ENCODE data around the gene MAFG. TPM values are rescaled to one million over a fixed set of nuclear protein-coding genes. Genes with fewer than 3 reads are reported as not detected.

MAFG gene
- total and polyA plus RNA-seq, 5 donors: 16.6 to 28.9 (median 25.9) TPM

DNA sequence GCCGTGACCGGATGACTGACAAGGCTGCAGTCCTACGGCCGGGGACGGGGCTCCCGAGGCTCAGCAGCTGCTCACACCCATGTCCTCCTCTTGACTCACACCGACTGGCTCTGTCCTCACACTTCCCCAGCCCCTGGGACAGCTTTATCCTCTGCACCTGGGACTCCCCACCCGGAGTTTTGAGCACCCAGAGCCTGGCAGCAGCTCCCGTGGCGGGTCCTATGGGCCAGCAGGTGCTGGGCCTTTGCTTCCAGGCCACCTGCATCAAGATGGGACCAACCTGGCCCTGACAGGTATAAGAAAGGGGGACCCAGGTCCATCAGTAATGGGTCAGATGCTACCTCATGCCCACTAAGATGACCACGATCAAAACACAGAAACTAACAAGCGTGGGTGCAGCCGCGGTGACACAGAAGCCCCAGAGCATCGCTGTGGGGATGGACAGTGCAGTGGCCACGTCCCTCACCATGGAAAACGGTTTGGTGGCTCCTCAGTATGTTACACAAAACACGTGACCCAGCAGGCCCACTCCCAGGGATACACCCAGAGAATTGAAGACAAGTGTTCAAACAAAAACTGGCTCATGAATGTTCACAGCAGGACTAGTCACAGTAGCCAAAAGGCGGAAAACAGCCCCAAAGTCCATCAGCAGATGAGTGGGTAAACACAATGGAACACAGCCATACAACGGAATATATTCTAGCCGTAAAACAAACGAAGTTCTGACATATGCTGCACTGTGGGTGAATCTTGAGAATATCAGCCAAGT is 36.7 kb upstream of the MAFG start:
- ATAC-seq: no peak
- H3K27me3 ChIP-seq (ENCODE audit: control insufficient read depth, insufficient read depth): no peaks in the 10 kb centered on the region
- no peak overlapping the region for H3K27ac ChIP-seq (ENCODE audit: low read length)
- 62% methylated on average over 22 of the region's 22 CpGs for WGBS
- no peak for DNase-seq
- H3K4me1 ChIP-seq (ENCODE audit: control insufficient read depth, insufficient read depth, low read length): no peaks in the 10 kb centered on the region
- intact Hi-C loops (cut with DNase I): loop anchor here in 2 of 4 donors (5.0 kb wide), 2 partner anchors 53 to 58 kb away; partner anchors contain the start of genes CENPX (in 1 of the 2) and LRRC45 (in 1 of the 2)
- no peak overlapping the region for H3K4me3 ChIP-seq (ENCODE audit: low read length)
- no peaks in the 10 kb centered on the region for H3K9me3 ChIP-seq (ENCODE audit: control insufficient read depth, low read length)

DNA sequence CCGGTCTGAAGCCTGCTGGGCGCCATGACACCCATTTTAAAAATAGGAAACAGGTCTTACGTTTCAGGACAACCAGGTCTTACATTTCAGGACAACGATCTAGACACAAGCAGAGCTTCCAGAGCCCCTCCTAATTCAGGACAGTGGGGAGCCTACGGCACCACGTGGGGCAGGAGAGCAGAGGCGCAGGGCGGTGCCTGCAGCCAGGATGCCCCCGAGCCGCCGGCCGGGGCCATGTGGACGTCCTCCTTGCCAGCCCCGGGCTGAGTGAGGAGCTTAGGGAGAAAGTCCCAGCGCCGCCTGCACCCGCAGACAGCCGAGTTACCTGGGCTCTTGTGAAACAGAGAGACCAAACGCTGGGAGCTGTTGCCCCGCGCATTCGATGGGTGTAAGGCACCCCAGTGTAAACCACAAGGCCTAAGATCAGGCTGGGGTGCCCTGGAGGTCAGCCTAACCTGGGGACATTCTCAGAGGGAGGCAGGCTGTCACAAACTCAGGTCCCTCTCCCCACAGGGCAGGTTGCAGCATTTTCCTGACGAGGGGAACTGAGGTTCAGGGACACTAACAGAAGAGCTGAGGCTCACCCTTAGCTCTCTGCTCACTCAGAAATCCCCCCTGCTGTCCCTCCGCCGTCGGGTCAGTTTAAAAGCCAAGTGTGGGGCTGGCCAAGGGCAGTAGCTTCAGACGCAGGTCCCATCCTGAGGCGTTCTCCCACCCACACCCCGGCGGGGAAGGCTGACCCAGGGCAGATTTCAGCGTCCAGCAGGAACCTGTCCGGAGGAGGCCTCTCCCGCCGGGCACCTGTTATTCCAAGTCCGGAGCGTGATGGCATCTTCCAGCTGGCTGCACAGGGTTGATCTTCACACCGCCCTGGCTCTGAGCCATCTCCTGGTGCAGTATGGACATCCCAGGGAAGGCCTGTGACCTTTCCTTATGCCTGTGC is 35.2 kb upstream of the MAFG start:
- WGBS: 50% methylated on average over 37 of the region's 37 CpGs
- no peak overlapping the region for H3K27ac ChIP-seq (ENCODE audit: low read length)
- DNase-seq (peak in 1 of 3 donors; percentile 41), ATAC-seq (no peak)
- H3K9me3 ChIP-seq (ENCODE audit: control insufficient read depth, low read length): no peaks in the 10 kb centered on the region
- no peaks in the 10 kb centered on the region for H3K4me1 ChIP-seq (ENCODE audit: control insufficient read depth, insufficient read depth, low read length)
- H3K4me3 ChIP-seq (ENCODE audit: low read length): no peak overlapping the region
- intact Hi-C loops (cut with DNase I): loop anchor here in 2 of 4 donors (5.0 kb wide), 2 partner anchors 55 to 60 kb away; partner anchors contain the start of genes CENPX (in 1 of the 2) and LRRC45 (in 1 of the 2)
- H3K27me3 ChIP-seq (ENCODE audit: control insufficient read depth, insufficient read depth): no peaks in the 10 kb centered on the region

DNA sequence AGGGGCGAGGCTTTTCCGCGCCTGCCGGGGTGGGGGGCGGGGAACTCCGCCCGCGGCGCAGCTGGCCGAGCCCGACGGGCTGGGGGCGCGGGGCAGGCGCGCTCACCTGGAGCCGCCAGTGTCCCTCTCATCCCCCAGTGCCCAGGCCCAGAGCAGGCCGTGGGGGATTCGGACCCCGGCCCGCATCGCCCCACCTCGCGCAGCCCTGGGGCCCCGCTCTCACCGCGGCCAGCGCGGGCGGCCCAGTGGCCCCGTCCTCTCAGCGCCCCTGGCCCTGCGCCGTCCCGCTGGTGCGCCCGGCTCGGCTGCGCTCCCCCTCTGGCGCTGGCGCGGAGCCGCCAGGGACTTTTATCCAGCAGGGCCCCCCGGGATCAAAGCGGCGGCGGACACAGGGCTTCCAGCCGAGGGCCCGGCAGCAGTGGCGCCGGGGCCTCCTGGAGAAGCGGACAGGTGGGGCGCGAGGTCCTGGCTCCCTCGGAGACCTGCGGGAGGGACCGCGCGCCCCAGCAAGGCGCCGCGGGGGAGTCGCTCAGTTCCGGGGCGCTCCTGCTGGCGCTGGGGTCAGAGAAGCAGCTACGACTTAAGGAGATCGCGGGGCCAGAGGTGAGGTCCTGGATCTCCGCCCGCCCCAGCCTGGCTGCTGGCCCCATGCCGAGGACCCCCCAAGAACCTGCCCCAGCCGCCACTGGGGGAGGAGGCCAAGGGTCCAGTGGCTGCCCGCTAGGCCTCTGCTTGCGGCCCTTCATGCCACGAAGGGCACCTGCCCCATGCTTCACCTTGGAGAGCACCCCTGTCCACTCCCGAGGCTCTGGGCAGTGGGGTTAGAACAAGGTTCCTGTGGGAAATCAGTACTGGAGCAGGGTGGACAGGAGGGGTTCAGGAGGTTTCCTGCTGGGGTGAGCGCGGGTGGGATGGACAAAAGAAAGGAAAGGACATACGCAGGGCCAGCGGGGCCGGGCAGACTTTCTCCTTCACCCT is 34.3 kb upstream of the MAFG start:
- Histone ChIP-seq H3K27me3 (ENCODE audit: control insufficient read depth, insufficient read depth) (no peaks in the 10 kb centered on the region), H3K27ac (ENCODE audit: low read length) (no peak overlapping the region), H3K4me3 (ENCODE audit: low read length) (peak overlapping the region; percentile 50), H3K4me1 (ENCODE audit: control insufficient read depth, insufficient read depth, low read length) (no peaks in the 10 kb centered on the region), H3K9me3 (ENCODE audit: control insufficient read depth, low read length) (no peaks in the 10 kb centered on the region)
- 9% methylated on average over 79 of the region's 82 CpGs for WGBS
- ATAC-seq: no peak
- DNase-seq: peak in 1 of 3 donors; percentile 50
- intact Hi-C loops (cut with DNase I): loop anchor here in 2 of 4 donors (5.0 kb wide), 2 partner anchors 55 to 60 kb away; partner anchors contain the start of genes CENPX (in 1 of the 2) and LRRC45 (in 1 of the 2)

DNA sequence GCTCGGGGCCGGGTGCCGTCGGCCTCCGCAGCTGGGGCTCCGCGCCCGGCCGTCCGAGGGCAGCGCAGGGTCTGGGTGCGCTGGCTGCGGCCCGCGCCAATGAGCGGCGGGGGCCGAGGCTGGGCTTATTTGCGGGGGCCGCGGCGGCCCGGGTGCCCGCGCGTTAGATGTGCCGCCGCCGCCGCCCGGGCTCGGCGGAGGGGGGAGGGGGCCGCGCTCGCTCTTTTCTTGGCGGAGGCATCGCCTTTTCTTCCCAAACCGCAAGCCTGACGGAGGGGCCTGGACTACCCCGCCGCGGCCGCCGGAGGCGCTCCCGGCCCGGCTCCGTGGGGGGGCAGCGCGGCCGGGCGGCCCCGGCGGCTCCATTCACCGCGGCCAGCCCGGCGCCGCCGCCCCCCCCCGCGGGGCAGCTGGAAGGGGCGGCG is 33.6 kb upstream of the MAFG start, which contains the start of gene NOTUM:
Gene NOTUM (minus strand): TSS at position 101 of the 425 bp plus-strand sequence. CDS start 278 bp downstream, outside the sequence.
- Histone ChIP-seq H3K27me3 (ENCODE audit: control insufficient read depth, insufficient read depth) (no peaks in the 10 kb centered on the region), H3K4me3 (ENCODE audit: low read length) (peak within 1 kb of the TSS; percentile 50), H3K27ac (ENCODE audit: low read length) (no peak within 1 kb of the TSS), H3K9me3 (ENCODE audit: control insufficient read depth, low read length) (no peaks in the 10 kb centered on the region), H3K4me1 (ENCODE audit: control insufficient read depth, insufficient read depth, low read length) (no peaks in the 10 kb centered on the region)
- peak in 1 of 3 donors; percentile 58 for DNase-seq
- WGBS: under 1% methylated on average over 61 of the region's 65 CpGs
- intact Hi-C loops (cut with DNase I): loop anchor here in 2 of 4 donors (5.0 kb wide), 2 partner anchors 56 to 61 kb away; partner anchors contain the start of genes CENPX (in 1 of the 2) and LRRC45 (in 1 of the 2)
- no peak for ATAC-seq

DNA sequence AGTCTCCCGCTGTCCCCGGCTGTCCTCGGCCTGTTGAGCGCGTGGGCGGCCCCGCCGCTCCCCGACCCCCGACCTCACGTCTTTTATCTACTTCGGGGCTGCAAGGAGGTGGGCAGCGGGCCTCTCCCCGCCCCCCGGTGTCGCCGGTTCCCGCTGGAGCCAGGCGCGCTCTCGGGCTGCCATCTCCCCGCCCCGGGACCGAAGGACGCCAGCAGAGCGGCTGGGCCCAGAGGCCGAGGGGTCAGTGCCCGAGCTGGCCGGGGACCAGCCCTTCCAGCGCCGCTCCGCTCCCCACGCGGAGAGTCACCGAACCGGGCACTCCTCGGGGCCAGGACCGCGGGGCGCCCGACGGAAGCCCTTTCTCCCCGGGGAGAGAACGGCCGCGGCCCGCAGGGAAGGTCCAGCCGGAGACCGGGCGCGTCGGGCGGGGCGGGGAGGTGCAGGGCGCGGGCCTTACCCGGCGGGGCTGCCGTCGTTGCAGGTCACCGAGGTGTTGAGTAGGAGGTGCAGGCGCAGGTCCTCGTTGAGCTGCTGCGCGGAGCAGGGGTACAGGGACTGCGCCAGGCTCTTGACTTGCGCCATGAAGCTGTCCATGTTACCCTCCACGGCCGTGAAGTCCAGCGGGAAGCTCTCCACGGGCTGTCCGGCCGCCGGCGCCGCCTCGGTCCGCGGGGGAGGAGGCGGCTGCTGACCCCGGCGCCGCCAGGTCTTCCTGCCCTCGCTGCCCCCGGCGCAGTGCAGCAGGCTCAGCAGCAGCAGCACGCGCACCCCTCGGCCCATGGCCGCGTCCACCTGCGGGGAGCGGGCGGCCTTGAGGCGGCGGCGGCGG is 32.8 kb upstream of the MAFG start:
- Histone ChIP-seq H3K27ac (ENCODE audit: low read length) (no peak overlapping the region), H3K4me3 (ENCODE audit: low read length) (peak overlapping the region; percentile 50), H3K9me3 (ENCODE audit: control insufficient read depth, low read length) (no peaks in the 10 kb centered on the region), H3K4me1 (ENCODE audit: control insufficient read depth, insufficient read depth, low read length) (no peaks in the 10 kb centered on the region), H3K27me3 (ENCODE audit: control insufficient read depth, insufficient read depth) (no peaks in the 10 kb centered on the region)
- no peak for ATAC-seq
- 2% methylated on average over 98 of the region's 98 CpGs for WGBS
- intact Hi-C loops (cut with DNase I): loop anchor here in 2 of 4 donors (5.0 kb wide), 2 partner anchors 57 to 62 kb away; partner anchors contain the start of genes CENPX (in 1 of the 2) and LRRC45 (in 1 of the 2)
- DNase-seq: peak in 2 of 3 donors; percentile 51 to 65

DNA sequence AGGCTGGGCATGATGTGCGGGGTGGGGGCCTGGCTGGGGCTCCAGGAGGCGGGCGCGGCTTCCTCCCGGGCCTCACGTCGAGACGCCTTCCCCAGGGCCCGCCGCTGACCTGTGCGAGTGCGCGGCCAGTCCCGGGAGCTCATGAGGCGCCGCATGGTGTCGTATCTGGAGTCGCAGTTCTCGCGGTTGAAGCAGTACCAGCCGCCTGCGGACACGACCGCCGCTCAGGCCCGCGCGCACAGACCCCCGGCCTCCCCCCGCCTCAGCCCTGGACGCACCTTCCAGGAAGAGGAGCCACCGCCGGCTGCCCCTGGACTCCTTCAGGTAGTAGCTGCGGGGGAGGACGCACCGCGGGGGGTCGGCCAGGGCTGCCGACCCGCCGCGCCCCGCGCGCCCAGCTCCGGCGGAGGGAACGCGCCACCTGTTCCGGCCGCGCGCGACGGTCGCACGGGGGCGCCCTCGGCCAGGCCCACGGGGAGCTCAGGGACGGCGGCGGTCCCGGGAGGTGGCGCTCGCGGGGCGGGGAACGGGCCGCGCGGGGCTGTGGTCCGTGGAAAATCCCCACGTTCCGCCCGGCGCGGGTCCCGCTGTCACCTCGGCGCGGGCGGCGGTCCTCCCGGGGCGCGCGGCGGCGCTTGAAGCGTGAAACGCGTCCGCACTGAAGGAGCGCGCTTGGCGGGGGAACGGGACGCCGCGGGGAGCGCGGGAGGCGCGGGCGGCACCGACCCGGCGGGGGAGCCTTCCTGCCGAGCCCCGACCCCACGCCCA is 32.0 kb upstream of the MAFG start:
- no peaks in the 10 kb centered on the region for H3K4me1 ChIP-seq (ENCODE audit: control insufficient read depth, insufficient read depth, low read length)
- peak overlapping the region; percentile 50 for H3K4me3 ChIP-seq (ENCODE audit: low read length)
- no peaks in the 10 kb centered on the region for H3K27me3 ChIP-seq (ENCODE audit: control insufficient read depth, insufficient read depth)
- DNase-seq (peak; percentile 65 to 90 (median 89)), ATAC-seq (peak; percentile 82 to 87)
- intact Hi-C loops (cut with DNase I): loop anchor here (1.0 to 5.0 kb wide), 3 partner anchors 58 to 63 kb away; partner anchors contain the start of genes CENPX (in 2 of the 4) and LRRC45 (in 2 of the 4)
- H3K9me3 ChIP-seq (ENCODE audit: control insufficient read depth, low read length): no peaks in the 10 kb centered on the region
- no peak overlapping the region for H3K27ac ChIP-seq (ENCODE audit: low read length)
- 2% methylated on average over 112 of the region's 112 CpGs for WGBS

DNA sequence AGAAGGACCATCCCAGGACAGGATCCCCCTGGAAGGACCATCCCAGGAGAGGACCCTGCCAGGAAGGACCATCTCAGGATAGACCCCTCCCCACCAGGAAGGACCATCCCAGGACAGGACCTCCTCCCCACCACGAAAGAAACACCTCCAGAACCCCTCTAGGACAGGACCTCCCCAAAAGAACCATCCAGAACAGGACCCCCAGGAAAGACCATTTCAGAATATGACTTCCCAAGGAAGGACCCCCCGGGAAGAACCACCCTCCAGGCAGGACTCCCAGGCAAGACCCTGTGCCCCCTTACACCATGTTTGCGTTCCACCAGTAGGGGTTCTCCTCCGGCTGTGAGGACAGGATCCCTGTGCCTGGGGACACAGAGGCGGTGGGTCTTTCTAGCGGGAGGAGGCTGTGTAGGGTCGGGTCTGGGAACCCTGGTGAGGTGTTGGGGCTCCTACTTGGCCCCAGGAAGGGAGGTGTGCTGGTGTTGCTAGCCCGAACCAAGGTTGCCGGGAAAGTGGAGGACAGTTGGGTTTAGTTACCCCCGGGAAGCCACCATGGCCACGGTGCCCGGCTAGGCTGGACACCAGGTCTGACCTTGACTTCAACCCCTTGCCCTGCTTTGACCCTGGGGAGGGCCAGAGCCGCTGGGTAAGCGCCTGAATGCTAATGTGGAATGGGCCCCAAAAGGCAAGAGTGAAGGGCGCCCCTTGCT is 31.3 kb upstream of the MAFG start:
- ATAC-seq (no peak), DNase-seq (peak in 1 of 3 donors; percentile 27)
- intact Hi-C loops (cut with DNase I): loop anchor here in 2 of 4 donors (1.0 to 5.0 kb wide), 2 partner anchors 63 to 64 kb away; partner anchors contain the start of genes CENPX (in 1 of the 2) and LRRC45 (in 1 of the 2)
- H3K4me1 ChIP-seq (ENCODE audit: control insufficient read depth, insufficient read depth, low read length): no peaks in the 10 kb centered on the region
- no peak overlapping the region for H3K4me3 ChIP-seq (ENCODE audit: low read length)
- no peaks in the 10 kb centered on the region for H3K27me3 ChIP-seq (ENCODE audit: control insufficient read depth, insufficient read depth)
- H3K27ac ChIP-seq (ENCODE audit: low read length): no peak overlapping the region
- 57% methylated on average over 15 of the region's 15 CpGs for WGBS
- no peaks in the 10 kb centered on the region for H3K9me3 ChIP-seq (ENCODE audit: control insufficient read depth, low read length)

DNA sequence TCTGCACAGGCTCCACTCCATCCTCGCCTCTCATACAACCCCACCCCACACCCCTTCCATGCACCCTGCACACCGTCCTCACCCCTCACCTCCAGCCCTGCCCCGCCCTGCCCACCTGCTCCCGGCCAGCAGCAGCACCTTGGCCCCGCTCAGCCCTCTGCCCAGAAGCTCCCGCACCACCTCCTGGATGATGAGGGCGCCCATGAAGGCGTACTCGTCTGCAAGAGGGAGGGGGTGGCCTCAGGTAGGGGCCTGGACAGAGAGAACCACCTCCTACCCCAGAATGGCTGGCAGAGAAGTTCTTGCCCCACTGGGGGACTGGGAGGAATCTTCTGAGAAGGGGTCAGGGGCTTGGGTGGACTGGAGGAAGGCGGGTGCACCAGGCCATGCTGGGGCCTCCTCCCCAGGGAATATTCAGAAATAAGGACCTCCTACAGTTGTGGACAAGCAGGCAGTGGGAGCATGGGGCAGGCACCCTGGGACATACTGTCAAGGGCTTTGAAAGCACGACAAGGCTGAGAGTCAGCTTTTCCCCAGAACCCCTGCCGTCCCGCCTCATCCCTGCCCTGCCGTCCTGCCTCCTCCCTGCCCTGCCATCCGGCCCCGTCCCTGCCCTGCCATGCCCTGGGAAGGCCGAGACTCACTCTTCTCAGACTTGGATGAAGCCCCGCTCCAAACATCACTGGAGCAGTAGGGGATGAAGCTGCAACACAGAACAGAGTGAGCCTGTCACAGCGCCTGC is 30.3 kb upstream of the MAFG start:
- intact Hi-C loops (cut with DNase I): loop anchor here in 1 of 4 donors (5.0 kb wide), 1 partner anchor 64 kb away; the partner anchor contains the start of genes CENPX and LRRC45
- no peaks in the 10 kb centered on the region for H3K4me1 ChIP-seq (ENCODE audit: control insufficient read depth, insufficient read depth, low read length)
- H3K27me3 ChIP-seq (ENCODE audit: control insufficient read depth, insufficient read depth): no peaks in the 10 kb centered on the region
- 80% methylated on average over 19 of the region's 19 CpGs for WGBS
- DNase-seq (no peak), ATAC-seq (no peak)
- H3K4me3 ChIP-seq (ENCODE audit: low read length): no peak overlapping the region
- no peaks in the 10 kb centered on the region for H3K9me3 ChIP-seq (ENCODE audit: control insufficient read depth, low read length)
- H3K27ac ChIP-seq (ENCODE audit: low read length): no peak overlapping the region

Data from right cardiac atrium (tissue), 5 donors.